Erythroblast (primary cell): Measurements from ENCODE around the gene ECEL1.

ENCODE experiments used
- GATA1 ChIP-seq: IDR thresholded peaks from 2 replicates; pipeline ENCODE4 v1.6.1; 2011; ENCODE audit warnings: low read depth, mild to moderate bottlenecking, control low read depth, low read length, moderate library complexity
- POLR2A ChIP-seq: IDR thresholded peaks from 2 replicates; pipeline ENCODE4 v1.6.1; 2011; ENCODE audit warnings: mild to moderate bottlenecking, low read length

DNA sequence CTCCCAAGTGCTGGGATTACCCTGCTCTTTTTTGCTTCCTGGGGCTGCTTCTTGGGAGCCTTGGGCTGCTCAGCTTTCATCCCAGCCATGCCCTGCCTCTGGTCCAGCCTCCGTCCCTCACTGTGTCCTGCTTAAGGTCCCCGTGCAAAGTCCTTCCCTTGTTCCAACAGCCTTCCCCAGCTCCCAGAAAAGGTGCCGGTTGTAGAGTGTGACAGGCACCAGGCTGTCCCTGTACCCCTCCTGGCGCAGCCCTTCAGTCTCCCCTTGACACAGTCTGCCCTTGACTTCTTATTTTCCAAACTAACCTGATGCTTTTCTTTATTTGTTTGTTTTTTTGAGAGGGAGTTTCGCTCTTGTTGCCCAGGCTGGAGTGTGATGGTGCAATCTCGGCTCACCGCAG, 51.8 kb downstream of the ECEL1 start:
- no peak for TF ChIP-seq POLR2A
- TF ChIP-seq GATA1, result no peak
